Activated CD4-positive, CD25-positive, alpha-beta regulatory T cell treated with anti-CD3 and anti-CD28 coated beads, Interleukin-2, amount 50 U/mL, for 16 hours (primary cell): Measurements from ENCODE around the gene RERE.

ENCODE experiments used
- DNase-seq: peaks from one replicate; pipeline ENCODE4 v3.0.0-alpha.2; 2020; ENCODE audit warnings: low read depth, low spot score

The RERE gene

GRCh38 chr1:8427493-8427892, 389.9 kb downstream of the RERE start:
- no peak for DNase-seq

- no peak for DNase-seq
Measured at GRCh38 chr1:8426996-8427395, 390.4 kb downstream of the RERE start.

- no peak for DNase-seq
Measured at GRCh38 chr1:8425781-8426161, 391.7 kb downstream of the RERE start.

GRCh38 chr1:8425150-8425780, 392.2 kb downstream of the RERE start:
- DNase-seq: no peak

- no peak for DNase-seq
Measured at GRCh38 chr1:8424539-8425116, 392.8 kb downstream of the RERE start.

- DNase-seq: no peak
Measured at GRCh38 chr1:8423692-8424538, 393.5 kb downstream of the RERE start.

- no peak for DNase-seq
Measured at GRCh38 chr1:8423269-8423691, 394.2 kb downstream of the RERE start.

- no peak for DNase-seq
Measured at GRCh38 chr1:8422510-8423268, 394.8 kb downstream of the RERE start.

GRCh38 chr1:8421721-8422120, 395.7 kb downstream of the RERE start:
- DNase-seq: no peak

- DNase-seq: no peak
Measured at GRCh38 chr1:8420318-8420717, 397.1 kb downstream of the RERE start.

- DNase-seq: no peak
Measured at GRCh38 chr1:8419861-8420260, 397.6 kb downstream of the RERE start.

GRCh38 chr1:8419172-8419571, 398.3 kb downstream of the RERE start:
- no peak for DNase-seq

GRCh38 chr1:8418301-8418700, 399.1 kb downstream of the RERE start:
- DNase-seq: no peak

GRCh38 chr1:8417625-8418024, 399.8 kb downstream of the RERE start:
- no peak for DNase-seq

GRCh38 chr1:8416881-8417280, 400.6 kb downstream of the RERE start:
- DNase-seq: no peak

GRCh38 chr1:8415526-8416278, 401.7 kb downstream of the RERE start:
- no peak for DNase-seq

GRCh38 chr1:8412183-8412831, 405.1 kb downstream of the RERE start:
- no peak for DNase-seq

GRCh38 chr1:8411803-8412182, 405.6 kb downstream of the RERE start:
- DNase-seq: no peak

- no peak for DNase-seq
Measured at GRCh38 chr1:8410791-8411190, 406.6 kb downstream of the RERE start.

- no peak for DNase-seq
Measured at GRCh38 chr1:8409606-8410005, 407.8 kb downstream of the RERE start.

- no peak for DNase-seq
Measured at GRCh38 chr1:8409106-8409505, 408.3 kb downstream of the RERE start.
